GM21576 (cell line): Measurements from ENCODE around the gene FAM118A.
"Not testable (repeated sequence)": the region's sequence is repeated elsewhere in the genome, so short reads cannot be mapped to it uniquely, and the experiment has no call there.

Experiments
- ATAC-seq: cut with Tn5 transposase; IDR thresholded peaks from one replicate; pipeline ENCODE4 v1.9.1; 2021; ENCODE audit warnings: mild to moderate bottlenecking, moderate library complexity; ENCODE audit not compliant: unreplicated experiment

The FAM118A gene

DNA sequence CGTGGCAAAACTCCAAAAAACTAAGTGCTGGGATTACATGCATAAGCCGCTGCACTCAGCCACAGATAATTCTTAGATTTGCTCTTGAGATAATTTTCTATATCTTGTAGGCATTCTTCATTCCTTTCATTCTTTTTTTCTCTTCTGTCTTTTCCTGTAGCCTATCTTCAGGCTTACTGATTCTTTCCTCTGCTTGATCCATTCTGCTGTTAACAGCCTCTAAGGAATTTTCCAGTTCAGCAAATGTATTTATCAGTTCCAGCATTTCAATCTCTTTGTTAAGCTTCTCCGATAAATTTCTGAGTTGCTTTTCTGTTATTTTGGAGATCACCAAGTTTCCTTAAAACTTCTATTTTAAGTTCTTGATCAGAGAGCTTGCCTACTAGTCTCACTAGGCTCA lies 57.0 kb downstream of the FAM118A start:
- no peak for ATAC-seq

DNA sequence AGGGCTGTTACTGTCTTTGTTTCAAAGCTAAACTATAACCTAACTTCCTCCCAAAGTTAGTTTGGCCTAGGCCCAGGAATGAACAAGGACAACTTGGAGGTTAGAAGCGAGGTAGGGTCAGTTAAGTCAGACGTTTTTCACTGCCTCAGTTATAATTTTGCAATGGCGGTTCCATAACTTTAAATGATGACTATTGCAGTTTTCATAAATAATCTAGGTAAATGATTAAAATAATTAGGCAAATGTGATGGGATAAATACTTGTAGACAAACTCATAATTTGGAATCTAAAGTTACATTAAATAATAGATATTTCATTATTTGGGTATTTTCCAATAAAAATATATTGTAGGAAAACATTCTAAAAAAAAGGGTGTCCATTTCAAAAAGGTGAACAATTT lies 63.9 kb downstream of the FAM118A start:
- ATAC-seq = not testable (repeated sequence)

DNA sequence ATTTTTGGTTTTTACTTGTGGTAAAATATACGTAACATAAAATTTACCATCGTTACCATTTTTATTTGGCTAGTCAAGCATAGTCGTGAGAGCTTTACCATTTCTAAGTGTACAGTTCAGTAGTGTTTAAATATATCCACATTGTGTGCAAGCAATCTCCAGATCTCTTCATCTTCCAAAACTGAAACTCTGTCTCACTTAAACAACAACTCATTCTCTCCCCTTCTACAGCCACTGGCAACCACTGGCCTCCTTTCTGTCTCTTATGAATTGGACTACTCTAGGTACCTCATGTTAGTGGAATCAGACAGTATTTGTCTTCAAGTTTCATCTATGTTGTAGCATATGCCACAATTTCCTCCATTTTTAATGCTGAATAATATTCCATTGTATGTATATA lies 66.3 kb downstream of the FAM118A start:
- no peak for ATAC-seq

DNA sequence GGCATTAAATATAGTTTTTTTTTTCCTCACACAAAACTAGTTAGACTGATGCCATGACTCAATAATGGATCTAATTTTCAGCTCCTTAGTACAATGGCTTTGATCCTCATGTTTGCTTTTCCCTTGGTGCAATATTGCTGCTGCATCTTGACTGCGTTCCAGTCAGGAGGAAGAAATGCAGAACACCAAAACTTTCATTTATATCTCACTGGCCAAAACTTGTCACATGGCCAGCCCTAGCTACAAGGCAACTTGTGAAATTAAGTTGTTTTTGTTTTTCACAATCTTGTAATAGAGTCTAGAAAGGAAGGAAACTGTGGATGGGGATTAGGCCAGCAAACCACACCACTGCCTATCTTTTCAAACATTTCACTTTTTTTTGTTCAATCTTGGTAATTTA lies 67.0 kb downstream of the FAM118A start:
- no peak for ATAC-seq

DNA sequence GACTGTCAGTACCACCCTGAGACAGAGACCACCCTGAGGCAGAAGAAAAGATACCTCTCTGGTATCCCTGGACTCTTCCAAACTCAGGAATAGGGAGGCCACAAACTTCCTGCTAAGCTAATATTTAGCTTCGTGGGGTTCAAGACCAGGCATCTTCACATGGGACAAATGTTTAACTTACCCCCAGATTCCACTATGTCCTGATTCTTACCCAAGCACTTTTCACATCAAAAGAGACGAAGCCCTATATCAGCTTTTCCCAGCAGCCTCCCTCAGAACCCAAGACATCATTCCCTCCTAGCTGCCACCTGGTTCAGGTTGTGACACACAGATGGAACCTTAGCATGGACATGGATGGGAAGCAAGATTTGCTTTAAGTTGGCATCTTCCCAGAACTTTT lies 71.6 kb downstream of the FAM118A start:
- ATAC-seq = no peak

DNA sequence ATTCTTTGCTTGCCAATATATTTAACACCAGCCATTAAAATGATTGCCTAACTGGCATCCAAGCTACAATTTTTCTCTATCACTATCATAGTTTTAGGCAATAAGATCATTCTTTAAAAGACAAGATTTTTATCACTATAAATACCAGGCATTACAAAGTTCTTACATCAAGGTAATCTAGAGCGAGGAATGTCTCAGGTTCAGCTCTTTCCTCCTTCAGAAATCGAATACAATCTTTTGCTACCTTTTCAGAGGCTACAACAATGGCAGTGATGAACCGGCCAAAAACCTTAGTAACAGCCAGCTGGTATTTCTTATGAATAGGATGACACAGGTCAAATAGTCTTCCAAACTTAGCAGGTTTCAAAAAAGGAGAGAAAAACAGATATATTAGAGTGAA lies 79.8 kb downstream of the FAM118A start:
- ATAC-seq = no peak
